Epithelial cell of proximal tubule (primary cell): ENCODE data around the gene ENGASE. TPM values are rescaled to one million over a fixed set of nuclear protein-coding genes. Genes with fewer than 3 reads are reported as not detected.

ENCODE experiments used
- DNase-seq: peaks from one replicate; pipeline ENCODE4 v3.0.0-alpha.2; 2011; ENCODE audit warnings: low read depth
- H3K4me3 ChIP-seq: 2 replicates; pipeline ENCODE4 v1.5.1; 2011; ENCODE audit warnings: low read depth, mild to moderate bottlenecking, low read length
- total RNA-seq: library from RNA; depleted of rRNA; stranded (reverse); fragments of >200 nt; gene quantifications from 2 replicates; pipeline ENCODE4 v1.2.3, GENCODE V29; 2015
- TF ChIP-seq, protein P1 (sequence below): conservative IDR thresholded peaks from 2 replicates; pipeline ENCODE4 v1.5.1; 2012; ENCODE audit warnings: low read depth, mild to moderate bottlenecking, low read length

Gene ENGASE
- total RNA-seq, 1 donor from 2014 or later: 10.4 TPM

DNA sequence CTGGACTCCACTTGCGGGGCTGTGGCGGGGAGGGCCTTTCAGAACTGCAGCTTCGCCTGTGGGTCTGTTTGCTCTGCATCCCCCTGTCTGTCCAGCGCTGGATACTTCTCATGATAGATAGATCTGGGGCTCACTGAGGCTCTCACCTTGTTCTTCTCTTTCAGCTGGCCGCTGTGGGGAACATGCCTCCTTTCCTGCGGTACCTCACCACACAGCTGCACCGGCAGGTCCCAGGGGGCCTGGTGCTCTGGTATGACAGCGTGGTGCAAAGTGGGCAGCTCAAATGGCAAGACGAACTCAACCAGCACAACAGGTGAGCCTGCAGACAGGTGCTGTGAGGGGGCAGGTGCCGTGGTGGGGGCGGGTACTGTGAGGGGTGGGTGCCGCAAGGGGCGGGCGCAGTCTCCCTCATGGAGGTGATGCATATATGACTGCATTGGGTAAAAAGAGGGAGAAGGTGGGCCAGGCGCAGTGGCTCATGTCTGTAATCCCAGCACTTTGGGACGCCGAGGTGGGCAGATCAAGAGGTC is 6.2 kb downstream of the ENGASE start:
- DNase-seq: no peak
- no peak overlapping the region for H3K4me3 ChIP-seq
- TF ChIP-seq, protein P1, sequence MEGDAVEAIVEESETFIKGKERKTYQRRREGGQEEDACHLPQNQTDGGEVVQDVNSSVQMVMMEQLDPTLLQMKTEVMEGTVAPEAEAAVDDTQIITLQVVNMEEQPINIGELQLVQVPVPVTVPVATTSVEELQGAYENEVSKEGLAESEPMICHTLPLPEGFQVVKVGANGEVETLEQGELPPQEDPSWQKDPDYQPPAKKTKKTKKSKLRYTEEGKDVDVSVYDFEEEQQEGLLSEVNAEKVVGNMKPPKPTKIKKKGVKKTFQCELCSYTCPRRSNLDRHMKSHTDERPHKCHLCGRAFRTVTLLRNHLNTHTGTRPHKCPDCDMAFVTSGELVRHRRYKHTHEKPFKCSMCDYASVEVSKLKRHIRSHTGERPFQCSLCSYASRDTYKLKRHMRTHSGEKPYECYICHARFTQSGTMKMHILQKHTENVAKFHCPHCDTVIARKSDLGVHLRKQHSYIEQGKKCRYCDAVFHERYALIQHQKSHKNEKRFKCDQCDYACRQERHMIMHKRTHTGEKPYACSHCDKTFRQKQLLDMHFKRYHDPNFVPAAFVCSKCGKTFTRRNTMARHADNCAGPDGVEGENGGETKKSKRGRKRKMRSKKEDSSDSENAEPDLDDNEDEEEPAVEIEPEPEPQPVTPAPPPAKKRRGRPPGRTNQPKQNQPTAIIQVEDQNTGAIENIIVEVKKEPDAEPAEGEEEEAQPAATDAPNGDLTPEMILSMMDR: no peak

DNA sequence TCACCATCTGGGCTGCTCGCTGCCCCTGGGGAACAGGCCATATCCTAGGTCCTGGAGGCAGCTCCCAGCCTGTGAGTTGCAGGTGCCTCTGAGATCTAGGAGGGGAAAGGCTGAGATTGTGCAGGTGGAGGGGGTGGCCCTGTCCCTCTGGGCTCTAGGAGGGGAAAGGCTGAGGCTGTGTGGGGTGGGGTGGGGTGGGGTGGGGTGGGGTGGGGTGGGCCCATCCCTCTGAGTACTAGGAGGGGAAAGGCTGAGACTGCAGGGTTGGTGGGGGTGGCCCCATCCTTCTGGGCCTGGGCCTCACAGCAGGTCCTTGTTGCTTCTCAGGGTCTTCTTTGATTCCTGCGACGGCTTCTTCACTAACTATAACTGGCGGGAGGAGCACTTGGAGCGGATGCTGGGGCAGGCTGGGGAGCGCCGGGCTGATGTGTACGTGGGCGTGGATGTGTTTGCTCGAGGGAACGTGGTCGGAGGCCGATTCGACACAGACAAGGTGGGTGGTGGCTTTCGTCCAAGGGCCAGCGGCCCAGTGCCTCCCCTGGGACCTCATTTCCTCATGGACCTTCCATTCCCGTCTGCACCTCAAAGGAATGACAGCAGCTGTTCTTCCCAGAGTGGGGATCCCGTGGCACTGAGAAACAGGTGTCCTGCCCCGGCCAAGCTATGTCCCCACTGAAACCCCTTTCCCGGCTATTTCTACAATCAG is 7.1 kb downstream of the ENGASE start:
- TF ChIP-seq, protein P1: no peak
- DNase-seq: no peak
- H3K4me3 ChIP-seq: no peak overlapping the region

DNA sequence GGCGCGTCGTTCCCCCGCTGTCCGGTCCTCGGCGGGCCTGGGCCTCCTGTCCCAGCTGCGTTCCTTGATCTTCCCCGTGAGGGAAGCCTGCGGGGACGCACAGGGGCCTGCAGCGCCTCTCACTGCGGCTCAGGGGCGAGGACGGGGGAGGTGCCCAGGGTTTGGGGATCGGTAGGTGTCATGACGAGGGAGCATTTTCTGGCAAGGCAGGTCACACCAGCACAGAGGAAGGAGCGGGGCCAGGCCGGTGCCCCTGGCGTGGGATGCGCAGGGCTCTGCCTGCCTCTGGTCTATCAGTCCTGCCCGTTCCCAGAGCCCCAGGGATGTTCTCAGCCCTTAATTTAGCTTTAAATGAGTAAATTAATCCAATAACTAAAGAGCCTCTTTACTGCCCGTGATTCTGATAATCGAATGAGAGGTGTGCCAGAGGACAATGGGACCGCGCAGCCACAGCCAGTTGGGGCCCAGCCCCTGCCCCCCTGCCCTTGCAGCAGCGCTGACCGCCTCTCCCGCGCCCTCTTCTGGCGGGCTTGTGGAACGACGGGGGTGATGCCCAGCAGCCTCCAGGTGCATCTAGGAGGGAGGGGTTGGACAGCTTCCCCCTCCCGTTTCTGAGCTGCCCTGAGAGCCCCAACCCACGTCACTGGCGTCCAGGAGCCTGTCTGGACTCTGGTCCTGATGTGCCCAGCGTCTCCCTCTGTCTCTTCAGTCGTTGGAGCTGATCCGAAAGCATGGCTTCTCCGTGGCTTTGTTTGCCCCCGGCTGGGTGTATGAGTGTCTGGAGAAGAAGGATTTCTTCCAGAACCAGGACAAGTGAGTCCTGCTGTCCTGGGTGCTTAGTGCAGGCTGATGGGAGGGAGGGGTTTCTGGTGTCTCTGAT is 7.9 kb downstream of the ENGASE start:
- no peak for DNase-seq
- TF ChIP-seq, protein P1: peak; percentile 71
- no peak overlapping the region for H3K4me3 ChIP-seq

DNA sequence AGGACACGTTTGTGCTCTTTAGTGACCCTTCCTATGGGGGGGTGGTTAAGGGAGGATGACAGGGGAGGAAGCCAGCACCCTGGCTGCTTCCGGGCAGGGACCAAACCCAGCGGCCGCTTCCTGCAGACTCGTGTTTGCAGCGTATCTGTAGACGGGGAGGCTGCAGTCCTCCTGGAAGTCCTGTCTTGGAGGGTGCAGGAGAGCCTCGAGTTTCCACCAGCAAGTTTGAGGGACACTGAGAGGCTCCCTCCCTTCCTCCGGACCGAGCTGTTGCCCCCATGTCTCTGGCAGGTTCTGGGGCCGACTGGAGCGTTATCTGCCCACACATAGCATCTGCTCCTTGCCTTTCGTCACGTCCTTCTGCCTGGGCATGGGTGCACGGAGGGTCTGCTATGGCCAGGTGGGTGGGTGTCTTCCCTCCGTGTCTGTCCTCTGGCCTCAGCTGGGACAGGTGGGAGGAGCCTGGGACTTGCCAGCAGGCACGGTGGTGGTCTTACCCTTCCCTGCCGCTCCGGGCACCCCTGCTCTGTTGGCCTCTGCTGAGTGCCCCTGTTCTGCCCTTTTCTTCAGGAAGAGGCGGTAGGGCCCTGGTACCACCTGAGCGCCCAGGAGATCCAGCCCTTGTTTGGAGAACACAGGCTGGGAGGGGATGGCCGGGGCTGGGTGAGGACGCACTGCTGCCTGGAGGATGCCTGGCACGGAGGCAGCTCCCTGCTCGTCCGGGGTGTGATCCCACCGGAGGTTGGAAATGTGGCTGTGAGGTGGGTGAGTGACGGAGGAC is 8.8 kb downstream of the ENGASE start:
- no peak overlapping the region for H3K4me3 ChIP-seq
- TF ChIP-seq, protein P1: no peak
- DNase-seq: no peak

DNA sequence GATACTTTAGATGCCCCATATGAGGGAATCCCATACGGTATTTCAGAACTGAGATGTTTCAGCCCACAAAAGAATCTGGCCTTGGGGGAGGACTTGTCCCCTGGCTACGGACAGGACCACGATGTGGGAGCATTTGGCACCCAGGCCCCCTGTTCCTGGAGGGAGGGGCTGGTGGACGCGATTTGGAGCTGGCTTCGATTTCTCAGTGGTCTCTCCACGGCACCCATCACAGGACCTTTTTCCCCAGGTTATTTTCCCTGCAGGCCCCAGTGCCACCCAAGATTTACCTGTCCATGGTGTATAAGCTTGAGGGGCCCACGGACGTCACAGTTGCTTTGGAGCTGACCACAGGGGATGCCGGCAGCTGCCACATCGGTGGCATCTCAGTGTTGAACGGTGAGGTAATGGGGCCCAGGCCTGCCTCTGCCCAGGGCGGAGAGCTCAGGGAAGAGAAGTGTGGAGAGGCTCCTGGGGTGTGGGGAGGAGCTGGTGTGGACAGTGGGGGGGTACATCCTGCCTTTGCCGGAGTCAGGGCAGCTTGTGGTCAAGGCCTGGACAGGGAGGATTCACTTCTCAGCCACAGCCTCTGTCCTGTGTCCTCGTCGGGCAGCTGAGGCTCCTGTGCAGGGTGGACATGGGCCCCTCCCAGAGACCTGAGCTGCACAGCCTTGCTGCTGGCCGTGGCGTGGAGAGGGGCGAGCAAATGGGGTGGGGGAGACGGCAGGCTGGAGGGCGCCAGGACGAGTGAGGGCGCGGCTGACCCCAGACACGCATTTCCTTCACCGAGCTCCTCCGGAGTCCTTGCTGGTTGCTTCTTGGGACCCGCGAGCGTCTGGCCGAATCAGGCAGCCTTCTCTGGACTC is 9.9 kb downstream of the ENGASE start:
- TF ChIP-seq, protein P1: no peak
- H3K4me3 ChIP-seq: no peak overlapping the region
- no peak for DNase-seq
